ENCODE results near the gene DNAH7. TPM values are rescaled to one million over a fixed set of nuclear protein-coding genes. Genes with fewer than 3 reads are reported as not detected.

The DNAH7 gene
- total RNA-seq (2022; extraction: Qiagen RNA extraction; ENCODE audit: low read depth) = 0.93 to 1.6 TPM (median 1.2 TPM) in 5 replicates

DNA sequence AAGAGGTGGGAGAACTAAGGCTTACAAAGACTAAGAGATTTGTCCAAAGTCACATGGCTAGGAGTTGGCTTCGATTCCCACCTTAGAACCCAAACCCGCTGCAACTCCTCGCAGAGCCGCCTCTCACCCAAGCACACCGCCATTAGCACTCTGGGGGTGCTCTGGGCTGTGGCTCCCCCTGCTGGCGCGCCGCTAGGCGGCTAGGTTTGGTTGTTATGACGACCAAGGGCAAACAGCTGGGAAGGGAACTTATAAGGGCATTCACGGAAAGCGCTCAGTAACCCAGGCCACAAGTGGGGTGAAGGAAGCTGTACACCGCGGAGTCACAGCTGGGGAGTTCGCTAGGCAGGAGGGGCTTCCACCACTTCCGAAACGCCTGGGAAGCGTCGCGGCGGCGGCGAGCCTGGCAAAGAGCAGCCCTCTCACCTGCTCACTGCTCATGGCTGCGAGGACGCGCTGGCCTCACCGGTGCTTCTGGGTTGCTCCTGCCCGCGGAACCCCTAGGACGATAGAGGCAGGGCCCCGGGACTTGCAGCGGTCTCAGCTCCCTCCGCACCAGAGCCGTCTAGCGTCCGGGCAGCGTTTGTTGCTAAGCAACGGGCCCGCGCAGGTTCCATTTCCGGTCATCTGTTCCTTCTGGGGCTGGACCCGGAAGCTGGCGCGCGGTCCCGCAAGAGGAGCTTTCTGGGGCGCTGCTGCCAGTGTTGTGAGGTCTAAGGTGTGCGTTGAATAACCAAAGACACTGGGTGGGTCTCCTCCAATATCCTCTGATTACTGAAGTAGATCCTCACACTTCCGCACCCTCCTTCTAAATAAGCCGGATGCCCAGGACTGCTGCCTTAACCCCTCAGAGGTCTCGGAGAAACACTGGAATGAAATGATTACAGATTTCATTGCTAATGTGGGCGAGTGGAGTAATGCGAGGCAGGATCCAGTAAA, at the start of gene DNAH7:
Gene DNAH7, minus strand, starts transcription at position 567 of the 939 bp plus-strand sequence. Its CDS starts 126 bp downstream, at position 441.

Other genes starting within 250 kb of the DNAH7 start
- gene STK17B, start 102.7 kb upstream of the DNAH7 start, total RNA-seq (2022; extraction: Qiagen RNA extraction; ENCODE audit: low read depth) = 4.5 to 6.6 TPM (median 5.5 TPM) in 5 replicates